Placental epithelial cell (primary cell): Measurements from ENCODE around the gene FUT7. TPM values are rescaled to one million over a fixed set of nuclear protein-coding genes. Genes with fewer than 3 reads are reported as not detected.

Source experiments
- total RNA-seq: library from RNA; depleted of rRNA; stranded (reverse); fragments of >200 nt; gene quantifications from 2 replicates; pipeline ENCODE4 v1.2.3, GENCODE V29; 2012

Gene FUT7, protein sequence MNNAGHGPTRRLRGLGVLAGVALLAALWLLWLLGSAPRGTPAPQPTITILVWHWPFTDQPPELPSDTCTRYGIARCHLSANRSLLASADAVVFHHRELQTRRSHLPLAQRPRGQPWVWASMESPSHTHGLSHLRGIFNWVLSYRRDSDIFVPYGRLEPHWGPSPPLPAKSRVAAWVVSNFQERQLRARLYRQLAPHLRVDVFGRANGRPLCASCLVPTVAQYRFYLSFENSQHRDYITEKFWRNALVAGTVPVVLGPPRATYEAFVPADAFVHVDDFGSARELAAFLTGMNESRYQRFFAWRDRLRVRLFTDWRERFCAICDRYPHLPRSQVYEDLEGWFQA
- not detected in 2 replicates for total RNA-seq

DNA sequence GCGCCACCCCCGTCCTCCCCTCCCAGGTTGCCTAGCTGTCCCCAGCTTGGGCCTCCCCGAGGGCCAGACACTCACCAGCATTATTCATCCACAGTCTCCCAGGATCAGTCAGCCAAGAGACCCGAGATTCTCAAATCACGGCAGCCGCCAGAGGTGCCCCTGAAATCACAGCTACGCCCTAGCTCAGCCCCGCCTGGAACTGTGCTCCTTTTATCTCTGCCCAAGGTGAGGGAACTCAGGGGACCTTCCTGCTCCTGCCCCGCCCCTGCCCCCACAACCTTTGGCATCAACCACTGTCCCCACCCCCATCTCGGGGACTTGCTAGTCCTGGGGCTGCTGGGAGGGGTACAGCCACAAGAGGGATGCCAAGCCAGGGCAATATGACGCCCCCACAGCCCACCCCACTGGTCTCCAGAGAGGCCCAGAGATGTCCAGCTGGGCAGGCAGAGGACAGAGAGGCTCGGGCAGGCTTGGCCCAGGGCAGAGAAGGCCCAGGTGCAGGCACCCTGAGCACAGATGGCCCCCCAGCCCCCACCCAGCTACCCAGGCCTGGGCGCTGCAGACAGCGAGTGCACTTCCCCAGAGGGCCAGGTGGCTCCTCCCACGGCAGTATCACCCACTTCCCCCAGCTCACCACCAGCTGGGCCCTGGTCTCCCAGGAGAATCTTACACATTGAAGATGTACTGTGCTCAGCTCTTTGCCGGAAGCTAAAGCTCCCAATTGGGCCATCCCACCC, at the start of gene FUT7:
TSS of gene FUT7 (minus strand) at position 185 of the 737 bp plus-strand sequence. CDS start at position 88, 97 bp downstream.

DNA sequence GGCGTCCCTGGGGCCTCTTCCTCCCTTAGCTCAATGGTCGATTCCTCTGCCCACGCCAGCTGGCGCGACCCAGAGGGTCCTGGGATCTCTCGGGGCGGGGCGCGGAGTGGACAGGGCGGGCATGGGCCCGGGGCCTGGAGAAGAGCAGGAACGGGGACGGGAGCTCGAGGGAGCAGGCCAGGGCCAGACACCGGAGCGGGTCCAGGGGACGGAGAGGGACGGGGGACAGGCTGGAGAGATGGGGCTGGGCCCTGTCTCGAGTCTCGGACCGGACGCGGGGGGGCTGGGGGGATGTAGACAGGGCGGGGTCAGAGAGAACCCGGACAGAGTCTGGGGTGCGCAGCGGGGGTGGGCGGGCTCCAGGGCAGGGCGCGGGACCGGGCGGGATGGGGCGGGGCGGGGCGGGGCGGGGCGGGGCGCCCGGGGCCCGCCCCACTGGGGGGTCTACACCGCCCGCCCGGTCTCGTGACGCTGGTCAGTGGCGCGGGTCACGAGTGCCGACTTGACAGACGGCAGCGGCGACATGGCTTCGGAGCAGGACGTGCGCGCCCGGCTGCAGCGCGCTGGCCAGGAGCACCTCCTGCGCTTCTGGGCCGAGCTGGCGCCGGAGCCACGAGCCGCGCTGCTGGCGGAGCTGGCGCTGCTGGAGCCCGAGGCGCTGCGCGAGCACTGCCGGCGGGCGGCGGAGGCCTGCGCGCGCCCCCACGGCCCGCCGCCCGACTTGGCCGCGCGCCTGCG, 45.3 kb upstream of the FUT7 start, which contains the start of gene UAP1L1:
TSS of gene UAP1L1 (plus strand) at position 508 of the 738 bp plus-strand sequence. CDS start at position 524, 16 bp downstream.

DNA sequence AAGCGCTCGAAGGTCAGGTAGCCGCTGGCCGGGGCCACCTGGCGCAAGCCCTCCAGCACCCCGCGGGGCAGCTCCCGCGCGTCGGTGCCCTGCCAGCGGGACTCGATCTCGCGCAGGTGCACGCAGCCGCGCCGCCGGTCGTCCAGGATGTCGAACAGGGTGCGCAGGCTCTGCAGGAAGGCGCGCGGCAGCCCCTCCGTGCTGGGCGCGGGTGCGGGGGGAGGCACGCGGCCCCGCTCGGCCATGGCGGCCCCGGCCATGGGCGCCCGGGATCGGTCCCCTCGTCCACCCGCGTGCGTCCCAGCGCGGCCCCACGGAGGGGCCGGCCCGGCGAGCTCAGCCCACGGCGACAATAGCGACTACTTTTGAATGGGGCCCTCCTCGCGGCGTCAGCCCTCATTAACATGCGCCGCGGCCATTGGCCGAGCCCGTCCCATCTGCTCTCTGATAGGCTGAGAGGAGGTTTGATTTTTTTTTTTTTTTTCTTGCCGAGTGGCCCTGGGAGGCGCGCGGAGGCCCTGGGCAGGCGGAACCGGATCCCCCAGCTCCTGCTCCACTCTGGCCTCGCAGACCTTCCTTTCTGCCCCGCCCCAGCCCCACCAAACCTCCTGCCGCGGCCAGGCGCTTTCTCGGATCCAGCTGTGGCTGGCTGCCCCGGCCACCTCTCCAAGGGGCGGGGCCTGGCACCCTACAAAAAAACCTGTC, 38.5 kb upstream of the FUT7 start, which contains the start of gene SAPCD2:
TSS of gene SAPCD2 (minus strand) at position 357 of the 705 bp plus-strand sequence. CDS start at position 260, 97 bp downstream.

DNA sequence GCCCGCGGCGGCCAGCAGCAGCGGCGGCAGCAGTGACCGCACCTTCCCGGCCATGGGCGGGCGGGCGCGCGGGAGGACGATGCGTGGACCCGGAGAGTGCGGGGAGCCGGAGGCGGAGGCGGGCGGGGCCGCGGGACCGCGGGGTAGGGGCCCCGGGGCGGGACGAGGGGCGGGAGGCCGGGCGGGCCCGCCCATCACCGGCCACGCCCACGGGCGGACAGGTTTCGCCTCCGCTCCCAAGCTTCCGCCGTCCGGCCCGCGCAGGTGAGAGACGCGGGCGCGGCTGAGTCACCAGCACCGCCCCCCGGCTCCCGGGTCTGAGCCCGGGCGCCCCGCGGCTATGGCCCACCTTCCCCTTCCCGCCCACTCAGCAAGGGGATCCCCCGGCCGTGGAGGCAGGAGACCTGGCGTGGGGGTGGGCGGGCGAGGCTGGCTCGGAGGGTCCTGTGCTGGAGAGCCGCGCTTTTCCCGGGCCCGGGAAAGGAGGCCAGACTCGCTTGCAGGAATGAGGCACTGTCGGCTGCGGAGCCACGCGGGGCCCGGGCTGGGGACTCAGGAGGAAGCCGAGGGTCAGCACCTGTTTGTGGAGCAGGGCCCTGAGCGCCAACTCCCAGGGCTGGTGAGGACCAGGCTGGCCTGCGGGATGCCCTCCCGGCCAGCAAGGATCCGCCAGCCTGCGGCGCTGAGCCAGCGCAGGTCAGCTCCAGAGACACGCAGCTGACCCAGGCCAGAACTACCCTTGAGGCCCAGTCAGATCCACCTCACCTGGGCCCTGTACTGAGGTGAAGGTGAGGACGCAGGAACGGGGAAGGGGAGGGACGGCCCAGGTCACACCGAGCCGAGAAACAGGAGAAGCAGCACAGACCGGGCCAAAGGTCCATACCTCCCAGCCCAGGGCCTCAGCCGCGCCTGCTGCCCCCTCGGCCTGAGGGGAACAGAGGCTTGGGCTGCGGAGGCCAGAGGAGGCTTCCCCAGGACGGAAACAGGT, 22.4 kb upstream of the FUT7 start, which contains the start of gene ENTPD2:
TSS of gene ENTPD2 (minus strand) at position 118 of the 988 bp plus-strand sequence. CDS start at position 54, 64 bp downstream.

DNA sequence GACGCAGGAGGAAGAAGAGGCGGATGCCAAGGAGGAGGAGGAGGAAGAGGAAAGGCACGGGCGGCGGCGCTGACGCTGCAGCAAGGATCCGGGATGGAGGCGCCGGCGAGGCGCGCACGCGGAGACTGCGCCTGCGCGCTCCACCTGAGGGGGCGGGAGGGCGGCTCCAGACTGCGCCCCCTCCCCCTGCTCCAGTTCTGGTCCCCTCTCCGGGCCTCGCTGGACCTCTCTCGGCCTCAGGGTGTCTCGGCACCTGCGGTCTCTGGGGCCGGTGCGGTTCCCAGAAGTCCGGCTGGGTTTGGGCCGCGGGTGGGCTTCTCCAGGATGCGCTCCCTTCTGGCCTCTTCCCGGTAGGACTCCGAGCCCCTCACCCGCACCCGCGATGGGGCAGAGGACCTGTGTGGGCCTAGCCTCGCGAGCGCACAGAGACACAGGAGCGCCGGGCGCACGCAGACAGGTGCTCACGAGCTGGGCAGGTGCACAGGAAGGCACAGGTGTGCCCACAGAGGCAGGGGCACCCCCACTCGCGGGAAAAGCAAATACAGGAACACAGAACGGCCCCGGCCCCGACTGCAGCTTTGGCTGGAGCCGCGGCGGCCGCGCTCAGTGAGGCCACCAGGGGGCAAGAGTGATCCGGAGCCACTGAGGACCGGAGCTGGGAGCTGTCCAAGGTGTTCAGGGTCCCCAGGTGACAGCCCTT, 14.3 kb upstream of the FUT7 start, which contains the start of gene NPDC1:
TSS of gene NPDC1 (minus strand) at position 90 of the 700 bp plus-strand sequence. CDS start 188 bp downstream, outside the sequence.

DNA sequence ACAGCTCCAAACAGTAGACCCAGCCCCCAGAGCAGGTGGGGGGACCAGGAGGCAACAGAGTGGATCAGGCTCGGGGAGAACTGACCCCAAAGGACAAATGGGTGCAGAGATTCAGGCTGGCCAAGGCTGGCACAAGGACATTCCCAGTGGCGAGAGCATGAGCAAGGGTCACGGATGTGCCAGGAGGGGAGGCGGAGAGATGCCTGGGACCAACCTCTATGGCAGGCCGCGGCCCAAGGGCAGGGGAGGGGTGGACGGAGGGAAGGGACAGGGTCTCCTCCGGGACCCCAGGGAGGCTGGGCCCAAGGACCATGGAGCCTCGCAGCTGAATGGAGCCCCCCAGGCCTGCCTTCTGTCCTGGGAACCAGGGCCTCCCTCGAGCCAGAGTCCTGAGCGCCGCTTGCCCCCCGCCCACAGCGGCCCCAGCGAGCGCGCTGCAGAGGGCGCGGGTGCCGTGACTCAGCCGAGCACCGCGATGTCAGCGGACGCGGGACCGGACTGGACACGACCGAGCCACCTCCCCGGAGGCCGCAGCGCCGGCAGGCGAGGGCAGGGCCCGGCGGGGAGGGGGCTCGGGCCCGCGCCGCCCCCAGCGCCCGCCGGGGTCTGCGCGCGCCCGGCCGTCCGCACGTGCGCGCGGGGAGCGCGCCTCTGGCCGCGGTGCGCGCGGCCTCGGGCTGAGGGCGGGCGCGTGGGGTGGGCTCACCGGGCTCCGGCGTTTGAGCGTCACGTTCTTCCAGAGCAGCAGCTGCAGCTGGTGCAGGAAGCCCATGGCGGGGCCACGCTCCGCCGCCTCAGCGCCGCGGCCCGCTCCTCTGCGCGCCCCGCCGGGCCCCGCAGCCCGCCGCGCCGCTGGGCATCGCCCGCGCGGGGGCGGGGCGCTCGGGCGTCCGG, 4.3 kb downstream of the FUT7 start, which contains the start of gene ABCA2:
TSS of gene ABCA2 (minus strand) at position 869 of the 894 bp plus-strand sequence. CDS start at position 772, 97 bp downstream.

DNA sequence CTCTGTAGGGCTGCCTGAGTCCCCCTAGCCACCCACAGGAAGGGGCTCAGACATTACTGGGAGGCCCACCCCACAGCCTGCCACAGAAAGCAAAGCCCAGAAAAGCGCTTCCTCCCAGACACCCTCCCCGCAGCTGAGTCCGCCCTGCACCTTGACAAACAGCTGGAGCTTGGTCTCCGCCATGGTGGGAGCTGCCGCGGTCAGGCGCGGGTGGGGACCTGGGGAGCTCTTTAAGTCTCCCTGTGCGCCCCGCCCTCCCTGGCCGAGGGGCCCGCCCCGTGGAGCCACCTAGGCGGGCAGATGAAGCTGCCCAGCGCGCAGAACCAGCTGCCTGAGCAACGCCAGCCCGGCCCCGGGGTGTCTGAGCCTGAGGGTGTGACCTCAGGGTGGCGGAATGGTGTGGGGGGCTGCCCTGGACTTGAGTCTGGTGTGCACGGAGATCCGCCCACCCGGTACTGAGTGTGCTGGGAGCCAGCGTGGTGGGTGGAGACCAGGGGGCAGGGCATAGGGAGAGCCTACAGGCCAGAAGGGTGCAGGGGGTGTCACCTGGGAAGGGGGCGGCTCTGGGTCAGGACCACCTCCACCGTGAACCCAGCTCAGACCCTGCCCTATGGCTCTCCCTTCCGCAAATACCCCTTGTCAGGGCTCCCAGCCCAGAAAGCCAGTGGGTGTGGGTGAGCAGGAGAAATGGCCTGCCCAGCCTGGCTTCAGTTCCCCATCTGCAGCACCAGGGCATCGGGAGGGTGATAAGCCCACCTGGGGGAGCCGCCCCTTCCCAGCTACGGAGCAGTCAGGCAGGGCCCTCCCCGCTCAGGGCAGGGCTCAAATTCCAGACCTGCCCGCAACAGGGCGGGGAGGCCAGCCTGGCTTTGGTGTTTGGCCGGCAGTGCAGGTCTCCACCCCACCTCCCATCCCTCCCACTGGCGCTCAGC, 35.3 kb downstream of the FUT7 start, which contains the start of gene CLIC3:
TSS of gene CLIC3 (minus strand) at position 208 of the 932 bp plus-strand sequence. CDS start at position 183, 25 bp downstream.

DNA sequence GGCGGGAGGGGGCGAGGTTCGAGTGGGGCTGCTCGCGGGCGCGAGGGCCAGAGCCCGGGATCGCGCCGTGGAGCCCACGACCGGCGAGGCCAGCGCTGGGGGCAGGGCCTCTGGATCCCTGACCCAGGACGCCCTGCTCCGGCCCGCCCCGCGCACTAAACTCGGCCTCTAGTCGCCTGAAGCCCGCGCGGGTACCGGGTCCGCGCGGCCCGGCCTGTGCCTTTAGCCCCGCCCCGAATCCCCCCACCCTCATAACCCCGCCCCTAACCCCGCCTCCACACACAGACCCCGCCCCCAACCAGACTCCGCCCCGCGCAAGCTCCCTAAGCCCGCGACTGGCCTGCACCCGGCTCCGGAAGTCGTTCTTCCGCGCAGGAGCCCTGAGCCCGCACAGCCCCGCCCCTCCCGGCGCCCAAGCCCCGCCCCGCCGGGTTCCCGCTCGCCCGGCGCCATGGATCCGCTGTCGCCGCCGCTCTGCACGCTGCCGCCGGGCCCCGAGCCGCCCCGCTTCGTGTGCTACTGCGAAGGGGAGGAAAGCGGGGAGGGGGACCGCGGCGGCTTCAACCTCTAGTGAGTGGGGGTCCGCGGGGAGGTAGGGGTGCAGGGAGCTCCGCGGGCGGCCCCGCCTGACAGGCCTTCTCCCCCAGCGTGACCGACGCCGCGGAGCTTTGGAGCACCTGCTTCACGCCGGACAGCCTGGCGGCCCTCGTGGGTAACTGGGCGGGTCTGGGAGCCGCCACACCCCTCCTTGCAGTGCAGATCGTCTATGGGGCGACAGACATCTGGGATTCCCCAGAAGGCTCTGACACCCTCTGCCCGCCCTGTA, 39.7 kb downstream of the FUT7 start, which contains the start of gene PAXX:
TSS of gene PAXX (plus strand) at position 430 of the 826 bp plus-strand sequence. CDS start at position 452, 22 bp downstream.

DNA sequence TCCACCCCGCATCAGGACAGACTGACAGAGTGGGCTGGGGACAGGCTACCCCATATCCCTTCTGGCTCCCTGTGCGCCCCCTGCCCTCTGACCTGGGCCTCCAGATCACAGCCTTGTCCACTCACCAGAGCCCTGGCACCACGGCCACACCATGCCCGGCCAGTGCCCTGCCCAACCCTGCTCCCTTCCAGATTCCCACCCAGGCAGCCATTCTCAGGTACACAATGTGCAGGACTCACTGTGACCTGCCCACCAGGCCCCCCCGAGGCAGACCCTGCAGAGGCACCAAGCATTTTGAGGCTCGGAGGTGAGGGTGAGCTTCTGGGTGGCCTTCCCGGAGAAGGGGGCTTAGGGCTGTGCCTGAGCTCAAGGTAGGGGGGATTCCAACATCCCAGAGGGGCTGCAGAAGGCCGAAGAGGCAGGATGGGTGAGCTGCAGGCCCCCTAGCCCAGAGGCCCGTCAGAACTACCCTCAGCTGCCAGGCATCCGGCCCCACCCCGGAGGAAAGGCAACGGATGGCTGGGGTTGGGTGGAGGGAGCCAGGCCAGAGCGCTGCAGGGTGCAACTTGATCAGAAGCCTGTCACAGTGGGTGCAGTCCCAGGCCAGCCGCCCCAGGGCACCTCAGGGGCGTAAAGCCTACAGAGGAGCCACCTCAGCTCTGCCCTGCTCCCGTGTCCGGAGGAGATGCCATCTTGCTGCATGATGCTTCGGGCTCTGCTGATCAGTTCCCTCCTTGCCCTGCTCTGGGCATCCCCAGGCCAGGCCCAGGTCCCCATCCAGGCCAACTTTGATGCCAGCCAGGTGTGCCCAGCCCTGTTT, 49.4 kb downstream of the FUT7 start, which contains the start of gene LCNL1:
TSS of gene LCNL1 (plus strand) at position 762 of the 820 bp plus-strand sequence. CDS start 594 bp downstream, outside the sequence.

Other genes with a start within 250 kb of the FUT7 start
- 52.9 and 53.0 TPM in 2 replicates for gene TMEM141, start 240.7 kb downstream of the FUT7 start, total RNA-seq
- gene CCDC183, start 235.8 kb downstream of the FUT7 start, total RNA-seq, result 0.33 and 0.39 TPM in 2 replicates
- gene RABL6, start 224.1 kb downstream of the FUT7 start, total RNA-seq, result 47.9 and 75.5 TPM in 2 replicates
- gene AJM1, start 189.6 kb downstream of the FUT7 start, total RNA-seq, result 0.76 and 1.2 TPM in 2 replicates
- 100 and 144 TPM in 2 replicates for gene PHPT1, start 182.7 kb downstream of the FUT7 start, total RNA-seq
- gene MAMDC4, start 179.7 kb downstream of the FUT7 start, total RNA-seq, result 3.0 and 3.5 TPM in 2 replicates
- gene EDF1, start 165.8 kb downstream of the FUT7 start, total RNA-seq, result 175 and 192 TPM in 2 replicates
- gene TRAF2, start 145.6 kb downstream of the FUT7 start, total RNA-seq, result 8.4 and 13.7 TPM in 2 replicates
- 112 and 219 TPM in 2 replicates for gene FBXW5, start 87.3 kb downstream of the FUT7 start, total RNA-seq
- 0.98 and 3.9 TPM in 2 replicates for gene C8G, start 86.8 kb downstream of the FUT7 start, total RNA-seq
- 1.1 TPM in 1 of 2 replicates, not detected in the other for gene LCN12, start 79.8 kb downstream of the FUT7 start, total RNA-seq
- gene PTGDS, start 54.6 kb downstream of the FUT7 start, total RNA-seq, result 0.76 and 2.0 TPM in 2 replicates
- gene LCNL1, start 49.1 kb downstream of the FUT7 start, total RNA-seq, result not detected in 2 replicates
- 11.0 and 16.8 TPM in 2 replicates for gene PAXX, start 39.7 kb downstream of the FUT7 start, total RNA-seq
- 328 and 397 TPM in 2 replicates for gene CLIC3, start 35.5 kb downstream of the FUT7 start, total RNA-seq
- 11.6 and 15.3 TPM in 2 replicates for gene ABCA2, start 3.9 kb downstream of the FUT7 start, total RNA-seq
- gene NPDC1, start 14.1 kb upstream of the FUT7 start, total RNA-seq, result under 0.01 and 0.22 TPM in 2 replicates
- gene ENTPD2, start 22.0 kb upstream of the FUT7 start, total RNA-seq, result 0.11 TPM in 1 of 2 replicates, not detected in the other
- gene SAPCD2, start 38.5 kb upstream of the FUT7 start, total RNA-seq, result 2.4 and 5.4 TPM in 2 replicates
- gene UAP1L1, start 45.4 kb upstream of the FUT7 start, total RNA-seq, result 12.6 and 15.5 TPM in 2 replicates
- gene MAN1B1, start 54.9 kb upstream of the FUT7 start, total RNA-seq, result 70.3 and 93.4 TPM in 2 replicates
- gene DPP7, start 82.6 kb upstream of the FUT7 start, total RNA-seq, result 52.1 and 108 TPM in 2 replicates
- gene GRIN1, start 107.1 kb upstream of the FUT7 start, total RNA-seq, result under 0.01 TPM in 1 of 2 replicates, not detected in the other
- not detected in 2 replicates for gene LRRC26, start 138.0 kb upstream of the FUT7 start, total RNA-seq
- not detected in 2 replicates for gene TMEM210, start 140.0 kb upstream of the FUT7 start, total RNA-seq
- gene ANAPC2, start 156.5 kb upstream of the FUT7 start, total RNA-seq, result 28.3 and 48.3 TPM in 2 replicates
- 72.2 and 73.2 TPM in 2 replicates for gene SSNA1, start 156.6 kb upstream of the FUT7 start, total RNA-seq
- gene TPRN, start 168.7 kb upstream of the FUT7 start, total RNA-seq, result 8.4 and 12.2 TPM in 2 replicates
- gene TMEM203, start 173.6 kb upstream of the FUT7 start, total RNA-seq, result 34.5 and 35.0 TPM in 2 replicates
- 7.3 and 7.9 TPM in 2 replicates for gene NDOR1, start 173.6 kb upstream of the FUT7 start, total RNA-seq
- under 0.01 TPM in 1 of 2 replicates, not detected in the other for gene RNF208, start 190.2 kb upstream of the FUT7 start, total RNA-seq
- gene CYSRT1, start 193.1 kb upstream of the FUT7 start, total RNA-seq, result 0.39 and 1.1 TPM in 2 replicates
- gene RNF224, start 195.4 kb upstream of the FUT7 start, total RNA-seq, result 0.76 and 2.0 TPM in 2 replicates
- 0.11 and 0.39 TPM in 2 replicates for gene SLC34A3, start 198.8 kb upstream of the FUT7 start, total RNA-seq
- 76.2 and 226 TPM in 2 replicates for gene TUBB4B, start 209.2 kb upstream of the FUT7 start, total RNA-seq
- not detected in 2 replicates for gene STPG3, start 219.2 kb upstream of the FUT7 start, total RNA-seq
- gene NELFB, start 223.2 kb upstream of the FUT7 start, total RNA-seq, result 50.3 and 57.0 TPM in 2 replicates
- 18.1 and 25.5 TPM in 2 replicates for gene TOR4A, start 245.6 kb upstream of the FUT7 start, total RNA-seq